ENCODE results near the gene MIPEP.
"Not testable (repeated sequence)": the region's sequence is repeated elsewhere in the genome, so short reads cannot be mapped to it uniquely, and the experiment has no call there.

MIPEP gene

GRCh38 chr13:23765531-23765930 lies 123.7 kb downstream of the MIPEP start:
- DNase-seq (ENCODE audit: low read depth) = no peak
- H3K4me3 ChIP-seq (ENCODE audit: low read depth, low read length) = no peak overlapping the region
- TF ChIP-seq MYC (IDR thresholded peaks at IDR 0.05; ENCODE audit: low read depth, low read length) (no peak), MAX (IDR thresholded peaks at IDR 0.05; ENCODE audit: low read depth, low read length) (no peak), POLR2A (IDR thresholded peaks at IDR 0.05; ENCODE audit: extremely low read depth, insufficient read length) (no peak)
- TF ChIP-seq, protein P1, sequence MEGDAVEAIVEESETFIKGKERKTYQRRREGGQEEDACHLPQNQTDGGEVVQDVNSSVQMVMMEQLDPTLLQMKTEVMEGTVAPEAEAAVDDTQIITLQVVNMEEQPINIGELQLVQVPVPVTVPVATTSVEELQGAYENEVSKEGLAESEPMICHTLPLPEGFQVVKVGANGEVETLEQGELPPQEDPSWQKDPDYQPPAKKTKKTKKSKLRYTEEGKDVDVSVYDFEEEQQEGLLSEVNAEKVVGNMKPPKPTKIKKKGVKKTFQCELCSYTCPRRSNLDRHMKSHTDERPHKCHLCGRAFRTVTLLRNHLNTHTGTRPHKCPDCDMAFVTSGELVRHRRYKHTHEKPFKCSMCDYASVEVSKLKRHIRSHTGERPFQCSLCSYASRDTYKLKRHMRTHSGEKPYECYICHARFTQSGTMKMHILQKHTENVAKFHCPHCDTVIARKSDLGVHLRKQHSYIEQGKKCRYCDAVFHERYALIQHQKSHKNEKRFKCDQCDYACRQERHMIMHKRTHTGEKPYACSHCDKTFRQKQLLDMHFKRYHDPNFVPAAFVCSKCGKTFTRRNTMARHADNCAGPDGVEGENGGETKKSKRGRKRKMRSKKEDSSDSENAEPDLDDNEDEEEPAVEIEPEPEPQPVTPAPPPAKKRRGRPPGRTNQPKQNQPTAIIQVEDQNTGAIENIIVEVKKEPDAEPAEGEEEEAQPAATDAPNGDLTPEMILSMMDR (IDR thresholded peaks at IDR 0.05; ENCODE audit: low read depth, low read length) = no peak

GRCh38 chr13:23763318-23763717 lies 125.9 kb downstream of the MIPEP start:
- DNase-seq (ENCODE audit: low read depth) = no peak
- no peak overlapping the region for H3K4me3 ChIP-seq (ENCODE audit: low read depth, low read length)
- TF ChIP-seq, protein P1 (IDR thresholded peaks at IDR 0.05; ENCODE audit: low read depth, low read length) = no peak
- TF ChIP-seq MAX (IDR thresholded peaks at IDR 0.05; ENCODE audit: low read depth, low read length) = no peak
- TF ChIP-seq MYC (IDR thresholded peaks at IDR 0.05; ENCODE audit: low read depth, low read length) = no peak
- TF ChIP-seq POLR2A (IDR thresholded peaks at IDR 0.05; ENCODE audit: extremely low read depth, insufficient read length) = no peak

- DNase-seq (ENCODE audit: low read depth); H3K4me3 ChIP-seq (ENCODE audit: low read depth, low read length): not testable (repeated sequence)
These were observed 127.4 kb downstream of the MIPEP start for GRCh38 chr13:23761760-23762159.

GRCh38 chr13:23760000-23760399 lies 129.2 kb downstream of the MIPEP start:
- no peak for DNase-seq (ENCODE audit: low read depth)
- H3K4me3 ChIP-seq (ENCODE audit: low read depth, low read length) = no peak overlapping the region
- TF ChIP-seq, protein P1 (IDR thresholded peaks at IDR 0.05; ENCODE audit: low read depth, low read length) = no peak
- TF ChIP-seq MAX (IDR thresholded peaks at IDR 0.05; ENCODE audit: low read depth, low read length) (no peak), MYC (IDR thresholded peaks at IDR 0.05; ENCODE audit: low read depth, low read length) (no peak), POLR2A (IDR thresholded peaks at IDR 0.05; ENCODE audit: extremely low read depth, insufficient read length) (no peak)

DNA sequence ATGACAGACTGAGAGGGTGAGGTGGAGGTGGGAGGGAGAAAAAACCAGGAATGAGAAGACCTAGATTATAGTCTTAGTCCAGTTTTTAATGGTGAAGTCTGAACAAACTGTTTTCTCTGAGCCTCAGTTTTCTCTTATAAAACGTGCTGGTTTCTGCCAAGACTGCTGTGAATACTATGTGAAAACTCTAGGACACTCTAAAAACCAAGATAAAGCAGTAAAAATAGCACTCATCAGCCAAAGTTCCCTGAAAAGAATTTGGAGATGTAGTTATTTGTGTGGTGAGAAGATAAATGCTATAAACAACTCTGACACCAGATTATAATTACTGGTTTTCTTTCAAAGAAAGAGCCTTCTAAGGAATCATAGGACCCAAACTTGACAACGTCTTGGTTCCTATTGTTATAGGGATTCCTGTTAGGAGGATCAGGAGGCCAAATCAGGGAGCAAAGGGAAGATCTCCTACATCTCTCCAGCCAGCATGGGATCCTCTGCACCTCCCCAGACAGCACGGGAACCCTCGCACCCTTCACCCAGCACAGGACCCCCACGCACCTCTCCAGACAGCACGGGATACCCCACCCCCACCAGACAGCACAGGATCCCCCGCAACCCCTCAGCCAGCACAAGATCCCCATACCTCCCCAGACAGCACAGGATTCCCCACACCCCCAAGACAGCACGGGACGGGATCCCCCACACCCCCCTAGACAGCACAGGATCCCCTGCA lies 130.2 kb downstream of the MIPEP start:
- TF ChIP-seq MYC (IDR thresholded peaks at IDR 0.05; ENCODE audit: low read depth, low read length) (no peak), MAX (IDR thresholded peaks at IDR 0.05; ENCODE audit: low read depth, low read length) (no peak), POLR2A (IDR thresholded peaks at IDR 0.05; ENCODE audit: extremely low read depth, insufficient read length) (no peak)
- TF ChIP-seq, protein P1 (IDR thresholded peaks at IDR 0.05; ENCODE audit: low read depth, low read length) = no peak
- no peak for DNase-seq (ENCODE audit: low read depth)

GRCh38 chr13:23754997-23755396 lies 134.2 kb downstream of the MIPEP start:
- DNase-seq (ENCODE audit: low read depth) = no peak
- no peak overlapping the region for H3K4me3 ChIP-seq (ENCODE audit: low read depth, low read length)
- TF ChIP-seq, protein P1 (IDR thresholded peaks at IDR 0.05; ENCODE audit: low read depth, low read length) = no peak
- TF ChIP-seq POLR2A (IDR thresholded peaks at IDR 0.05; ENCODE audit: extremely low read depth, insufficient read length) (no peak), MAX (IDR thresholded peaks at IDR 0.05; ENCODE audit: low read depth, low read length) (no peak), MYC (IDR thresholded peaks at IDR 0.05; ENCODE audit: low read depth, low read length) (no peak)

More for the DNA sequence above, 130.2 kb downstream of the MIPEP start:
- no peak overlapping the region for H3K4me3 ChIP-seq (ENCODE audit: low read depth, low read length)
